Karpas-422 (cell line): ENCODE results near the gene CCNT2. TPM values are rescaled to one million over a fixed set of nuclear protein-coding genes. Genes with fewer than 3 reads are reported as not detected.
"Not testable (repeated sequence)": the region's sequence is repeated elsewhere in the genome, so short reads cannot be mapped to it uniquely, and the experiment has no call there.

Experiments used
- DNase-seq: peaks from one replicate; pipeline ENCODE4 v3.0.0-alpha.2; 2015
- H2AFZ ChIP-seq: fragments of 200-600 bp; sonication (generic); 2 replicates; pipeline ENCODE4 v1.6.1; 2014; ENCODE audit warnings: antibody characterized with exemption, low read length, mixed read lengths
- H3K27ac ChIP-seq: fragments of 200-600 bp; sonication (generic); 2 replicates; pipeline ENCODE4 v1.5.1; 2014; ENCODE audit warnings: mild to moderate bottlenecking, low read length, moderate library complexity
- H3K27me3 ChIP-seq: fragments of 200-600 bp; sonication (generic); 2 replicates; pipeline ENCODE4 v1.6.1; 2014; ENCODE audit warnings: low read length, mixed read lengths
- H3K36me3 ChIP-seq: fragments of 200-600 bp; sonication (generic); 2 replicates; pipeline ENCODE4 v1.6.1; 2014; ENCODE audit warnings: low read length, mixed read lengths; ENCODE audit not compliant: insufficient read depth
- H3K4me1 ChIP-seq: fragments of 200-600 bp; sonication (generic); 2 replicates; pipeline ENCODE4 v1.6.1; 2014; ENCODE audit warnings: mild to moderate bottlenecking, low read length, mixed read lengths
- H3K4me2 ChIP-seq: fragments of 200-600 bp; sonication (generic); 2 replicates; pipeline ENCODE4 v1.6.1; 2014; ENCODE audit warnings: low read length, low read depth, mild to moderate bottlenecking; ENCODE audit not compliant: poor library complexity, severe bottlenecking
- H3K4me3 ChIP-seq: fragments of 200-600 bp; sonication (generic); 2 replicates; pipeline ENCODE4 v1.5.1; 2014; ENCODE audit warnings: mild to moderate bottlenecking, antibody characterized with exemption, low read length, mixed read lengths
- H3K79me2 ChIP-seq: fragments of 200-600 bp; sonication (generic); 2 replicates; pipeline ENCODE4 v1.6.1; 2014; ENCODE audit warnings: mild to moderate bottlenecking, low read length, mixed read lengths
- H3K9ac ChIP-seq: fragments of 200-600 bp; sonication (generic); 2 replicates; pipeline ENCODE4 v1.6.0; 2014; ENCODE audit warnings: low read length
- H3K9me2 ChIP-seq: fragments of 200-600 bp; sonication (generic), shearing (Covaris generic); replicated peaks from 2 replicates; pipeline ENCODE4 v1.6.0; 2014; ENCODE audit warnings: mild to moderate bottlenecking, low read length, moderate library complexity; ENCODE audit not compliant: insufficient read depth
- H3K9me3 ChIP-seq: fragments of 300-700, 200-600 bp; sonication (generic); 2 replicates; pipeline ENCODE4 v1.6.1; 2014; ENCODE audit warnings: low read length, mixed read lengths
- H4K20me1 ChIP-seq: fragments of 200-600 bp; sonication (generic); 2 replicates; pipeline ENCODE4 v1.6.1; 2014; ENCODE audit warnings: mild to moderate bottlenecking, antibody characterized with exemption, low read length, low read depth; ENCODE audit not compliant: insufficient read depth
- total RNA-seq: library from RNA; depleted of rRNA; stranded (reverse); fragments of >200 nt; shearing (Covaris generic); gene quantifications from 2 replicates; pipeline ENCODE4 v1.2.3, GENCODE V29; 2014; ENCODE audit warnings: low replicate concordance

The CCNT2 gene
- total RNA-seq, 1 experiment from 2014 or later = 42.9 TPM

GRCh38 chr2:134892282-134893035 lies 26.2 kb upstream of the CCNT2 start:
- H3K79me2 ChIP-seq = no peaks in the 10 kb centered on the region
- no peak overlapping the region for H3K9ac ChIP-seq
- no peaks in the 10 kb centered on the region for H4K20me1 ChIP-seq
- H3K27me3 ChIP-seq = no peaks in the 10 kb centered on the region
- H3K27ac ChIP-seq = no peak overlapping the region
- no peaks in the 10 kb centered on the region for H3K9me2 ChIP-seq
- H3K36me3 ChIP-seq = no peaks in the 10 kb centered on the region
- H3K4me2 ChIP-seq = no peak overlapping the region
- no peak for DNase-seq
- H3K4me3 ChIP-seq = no peak overlapping the region
- 0 out of 2 replicates have a peak, but pooled peaks cover 3% of the 10 kb centered on the region for H3K4me1 ChIP-seq
- no peak overlapping the region for H2AFZ ChIP-seq
- H3K9me3 ChIP-seq = no peaks in the 10 kb centered on the region

- no peak overlapping the region for H3K9ac ChIP-seq
- no peaks in the 10 kb centered on the region for H3K27me3 ChIP-seq
- no peaks in the 10 kb centered on the region for H3K4me1 ChIP-seq
- no peak overlapping the region for H3K4me2 ChIP-seq
- H3K9me3 ChIP-seq = no peaks in the 10 kb centered on the region
- no peak overlapping the region for H3K4me3 ChIP-seq
- no peaks in the 10 kb centered on the region for H3K79me2 ChIP-seq
- H2AFZ ChIP-seq = no peak overlapping the region
- no peaks in the 10 kb centered on the region for H4K20me1 ChIP-seq
- no peaks in the 10 kb centered on the region for H3K36me3 ChIP-seq
- no peak overlapping the region for H3K27ac ChIP-seq
- H3K9me2 ChIP-seq = no peaks in the 10 kb centered on the region
- DNase-seq = peak; percentile 79
Measured at GRCh38 chr2:134897932-134898331, 20.7 kb upstream of the CCNT2 start.

- no peaks in the 10 kb centered on the region for H3K4me1 ChIP-seq
- no peak overlapping the region for H2AFZ ChIP-seq
- H3K4me3 ChIP-seq = no peak overlapping the region
- no peak overlapping the region for H3K27ac ChIP-seq
- DNase-seq = no peak
- no peak overlapping the region for H3K9ac ChIP-seq
- H3K4me2 ChIP-seq = no peak overlapping the region
- no peaks in the 10 kb centered on the region for H3K79me2 ChIP-seq
- no peaks in the 10 kb centered on the region for H3K9me2 ChIP-seq
- no peaks in the 10 kb centered on the region for H3K36me3 ChIP-seq
- no peaks in the 10 kb centered on the region for H4K20me1 ChIP-seq
- no peaks in the 10 kb centered on the region for H3K9me3 ChIP-seq
- no peaks in the 10 kb centered on the region for H3K27me3 ChIP-seq
Measured at GRCh38 chr2:134899204-134899603, 19.4 kb upstream of the CCNT2 start.

- Histone ChIP-seq H3K9me3 (no peaks in the 10 kb centered on the region), H3K27ac (no peak overlapping the region), H2AFZ (no peak overlapping the region), H3K36me3 (no peaks in the 10 kb centered on the region), H3K4me2 (no peak overlapping the region), H3K4me3 (no peak overlapping the region), H3K27me3 (no peaks in the 10 kb centered on the region), H3K9ac (no peak overlapping the region), H3K9me2 (no peaks in the 10 kb centered on the region), H3K79me2 (no peaks in the 10 kb centered on the region), H4K20me1 (no peaks in the 10 kb centered on the region), H3K4me1 (no peaks in the 10 kb centered on the region)
- no peak for DNase-seq
Measured at GRCh38 chr2:134900151-134900550, 18.5 kb upstream of the CCNT2 start.

- H3K79me2 ChIP-seq, H4K20me1 ChIP-seq, H3K9me3 ChIP-seq, H3K4me2 ChIP-seq, H3K27ac ChIP-seq, H3K4me1 ChIP-seq, H3K4me3 ChIP-seq, DNase-seq, H2AFZ ChIP-seq, H3K9me2 ChIP-seq, H3K27me3 ChIP-seq, H3K36me3 ChIP-seq, H3K9ac ChIP-seq: not testable (repeated sequence)
Measured at GRCh38 chr2:134903701-134904100, 14.9 kb upstream of the CCNT2 start.

- H4K20me1 ChIP-seq = no peaks in the 10 kb centered on the region
- H3K4me2 ChIP-seq = no peak overlapping the region
- H3K4me1 ChIP-seq = no peaks in the 10 kb centered on the region
- no peak overlapping the region for H3K27ac ChIP-seq
- no peaks in the 10 kb centered on the region for H3K27me3 ChIP-seq
- no peaks in the 10 kb centered on the region for H3K9me3 ChIP-seq
- H3K79me2 ChIP-seq = no peaks in the 10 kb centered on the region
- no peak overlapping the region for H3K4me3 ChIP-seq
- H2AFZ ChIP-seq = no peak overlapping the region
- H3K9me2 ChIP-seq = no peaks in the 10 kb centered on the region
- H3K9ac ChIP-seq = no peak overlapping the region
- no peak for DNase-seq
- no peaks in the 10 kb centered on the region for H3K36me3 ChIP-seq
Measured at GRCh38 chr2:134905168-134905567, 13.5 kb upstream of the CCNT2 start.

GRCh38 chr2:134906726-134907125 lies 11.9 kb upstream of the CCNT2 start:
- Histone ChIP-seq H3K79me2 (no peaks in the 10 kb centered on the region), H2AFZ (no peak overlapping the region), H3K9me2 (no peaks in the 10 kb centered on the region), H3K27me3 (no peaks in the 10 kb centered on the region), H3K9ac (no peak overlapping the region), H3K27ac (no peak overlapping the region), H4K20me1 (no peaks in the 10 kb centered on the region), H3K4me3 (no peak overlapping the region), H3K36me3 (no peaks in the 10 kb centered on the region), H3K4me1 (no peaks in the 10 kb centered on the region), H3K4me2 (no peak overlapping the region), H3K9me3 (no peaks in the 10 kb centered on the region)
- DNase-seq = no peak

- H3K4me2 ChIP-seq, H3K36me3 ChIP-seq, H3K9me2 ChIP-seq, H3K9me3 ChIP-seq, H3K79me2 ChIP-seq, H3K27ac ChIP-seq, H3K27me3 ChIP-seq, H3K9ac ChIP-seq, DNase-seq, H3K4me1 ChIP-seq, H3K4me3 ChIP-seq, H4K20me1 ChIP-seq, H2AFZ ChIP-seq: not testable (repeated sequence)
Measured at GRCh38 chr2:134907441-134908116, 11.0 kb upstream of the CCNT2 start.
